Heart right ventricle (tissue), 16 donors: ENCODE results near the gene GRIA1. TPM values are rescaled to one million over a fixed set of nuclear protein-coding genes. Genes with fewer than 3 reads are reported as not detected.

Experiments
- ATAC-seq, 8 donors: fragments of 200-7000 bp; cut with Tn5 transposase; one replicate each; pipeline ENCODE4 v1.9.1; 2020; ENCODE audit warnings: mild to moderate bottlenecking in 8 of 8, moderate library complexity in 8 of 8, moderate number of reproducible peaks in 1 of 8
- DNase-seq, 2 donors: peaks; one replicate each; pipeline ENCODE4 v3.0.0-alpha.2; 2020
- H3K27ac ChIP-seq, 10 donors: fragments of 200-600 bp; sonication (generic) in 2 of 10; one replicate each; pipeline versions ENCODE4 v1.5.0 to v1.8.0; 2020 to 2022; ENCODE audit warnings: mild to moderate bottlenecking in 3 of 10
- H3K27me3 ChIP-seq, 7 donors: fragments of 200-600 bp; one replicate each; pipeline ENCODE4 v1.8.0; 2021 to 2022; ENCODE audit warnings: mild to moderate bottlenecking in 2 of 7
- H3K36me3 ChIP-seq, 9 donors: fragments of 200-600 bp; sonication (generic) in 1 of 9; one replicate each; pipeline versions ENCODE4 v1.5.0 to v1.8.0; 2020 to 2022; ENCODE audit warnings: mild to moderate bottlenecking in 2 of 9
- H3K4me1 ChIP-seq, 9 donors: fragments of 200-600 bp; sonication (generic) in 1 of 9; one replicate each; pipeline versions ENCODE4 v1.5.0 to v1.8.0; 2020 to 2022; ENCODE audit warnings: mild to moderate bottlenecking in 4 of 9
- H3K4me3 ChIP-seq, 10 donors: fragments of 200-600 bp; sonication (generic) in 2 of 10; one replicate each; pipeline versions ENCODE4 v1.5.0 to v1.8.0; 2020 to 2022; ENCODE audit warnings: mild to moderate bottlenecking in 7 of 10, moderate library complexity in 2 of 10
- H3K9me3 ChIP-seq, 11 donors: fragments of 200-600 bp in 10 of 11; sonication (generic) in 2 of 11; one replicate each; pipeline versions ENCODE4 v1.5.0 to v1.8.0; 2013 to 2022; ENCODE audit warnings: mild to moderate bottlenecking in 2 of 11, control low read depth in 1 of 11, moderate library complexity in 1 of 11
- WGBS, 2 donors: extraction: QIAGEN DNeasy Blood & Tissue Kit; methylation state at CpG; one replicate each; pipeline ENCODE4 v1.1.7; 2013; ENCODE audit warnings: inconsistent platforms in 1 of 2; 5-methylcytosine and 5-hydroxymethylcytosine counted together
- intact Hi-C, 10 donors: fragments of 100-400 bp; cut with DNase I; formaldehyde crosslinking; loops; one replicate each; pipeline versions ENCODE4 v1.11.1 to v1.14.2; 2022
- polyA plus RNA-seq, 2 donors: library from polyadenylated mRNA; stranded (reverse); fragments of 200-250 nt; gene quantifications; one replicate each; pipeline ENCODE4 v1.2.3, GENCODE V29; 2013
- total RNA-seq, 10 donors: library from RNA; stranded (reverse); fragmentation: NEBNext Ultra II Directional in 3 of 10; extraction: Animal tissue kit (Norgen Biotek cat#: 25700) in 3 of 10; gene quantifications; one replicate each; pipeline versions ENCODE4 v1.2.1 to v1.2.4, GENCODE V29; 2021 to 2023
- TF ChIP-seq, protein P1 (sequence below), 9 donors: fragments of 200-600 bp; sonication (generic) in 2 of 9; IDR thresholded peaks; one replicate each; pipeline versions ENCODE4 v1.5.0 to v1.8.0; 2021 to 2022; ENCODE audit warnings: antibody characterized with exemption in 9 of 9, mild to moderate bottlenecking in 5 of 9, moderate library complexity in 1 of 9
- donor health status: Arrhythmogenic right ventricular cardiomyopathy.
- donor health status: ischemic (EF 13 %, LVEDD 7.1; RV severe dilation, severe dysfunction).
- donor health status: healthy with polysubstance abuse.
- donor health status: DM: no; HTN: yes; CAD: no.
- donor health status: DM: no; HTN: no; CAD: no.
- donor health status: ischemic (EF 25% LVEDD 6.9; RV normal size, moderate dysfunction).
- donor health status: ischemic (EF 25% LVEDD 5.7; RV mildly dilated, moderate dysfunction).
- donor health status: healthy.
- donor health status: DM: yes; HTN: yes; CAD: no.
- donor health status: Ischemic cardiomyopathy.
- donor health status: ischemic (EF 35%, LVEDD 5.7; RV mildly dilated, moderate dysfunction).
- donor health status: nonischemic (EF 11% LVEDD 7.7; RV severe dilation, severe dysfunction).
- donor health status: DM: yes; HTN: yes; CAD: no.
- donor health status: PGD.
- donor health status: ischemic (EF 29% LVEDD 5.4; RV normal size, mild dysfunction).
- donor health status: nonischemic (EF 23%, LVEDD 6.1; RV moderate dilation, normal function).

Gene GRIA1
- total and polyA plus RNA-seq, 12 donors, result 0.04 to 0.49 (median 0.23) TPM; not detected in 3

DNA sequence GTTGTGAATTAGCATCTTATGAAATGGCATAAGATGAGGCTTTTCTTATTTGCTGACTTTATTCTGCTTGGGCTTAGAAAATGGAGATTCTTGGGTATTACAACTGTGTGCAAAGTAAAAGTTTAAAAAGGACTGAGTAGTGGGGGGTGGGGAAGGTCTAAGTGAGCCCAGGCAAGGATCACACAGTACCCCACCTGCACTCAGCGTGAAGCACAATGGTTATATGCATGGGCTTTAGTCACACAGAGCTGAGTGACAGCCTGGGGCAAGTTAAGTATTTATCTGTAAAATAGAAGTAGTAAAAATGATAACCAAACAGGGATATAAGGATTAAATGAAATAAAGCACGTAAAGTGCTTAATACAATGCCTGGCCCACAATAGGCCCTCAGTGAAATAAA lies 300.9 kb downstream of the GRIA1 start:
- H3K27ac ChIP-seq, result no peak overlapping the region
- 88 to 92% methylated on average over 2 of the region's 2 CpGs for WGBS, 2 donors
- H3K27me3 ChIP-seq, result peaks cover 0 to 4% (median 0%) of the 10 kb centered on the region in 7 donors
- ATAC-seq (no peak), DNase-seq (no peak)
- no peaks in the 10 kb centered on the region for H3K4me1 ChIP-seq
- no peaks in the 10 kb centered on the region for H3K9me3 ChIP-seq
- H3K4me3 ChIP-seq, result no peak overlapping the region
- intact Hi-C loops, result no loop called here
- H3K36me3 ChIP-seq, result no peaks in the 10 kb centered on the region
- TF ChIP-seq, protein P1, sequence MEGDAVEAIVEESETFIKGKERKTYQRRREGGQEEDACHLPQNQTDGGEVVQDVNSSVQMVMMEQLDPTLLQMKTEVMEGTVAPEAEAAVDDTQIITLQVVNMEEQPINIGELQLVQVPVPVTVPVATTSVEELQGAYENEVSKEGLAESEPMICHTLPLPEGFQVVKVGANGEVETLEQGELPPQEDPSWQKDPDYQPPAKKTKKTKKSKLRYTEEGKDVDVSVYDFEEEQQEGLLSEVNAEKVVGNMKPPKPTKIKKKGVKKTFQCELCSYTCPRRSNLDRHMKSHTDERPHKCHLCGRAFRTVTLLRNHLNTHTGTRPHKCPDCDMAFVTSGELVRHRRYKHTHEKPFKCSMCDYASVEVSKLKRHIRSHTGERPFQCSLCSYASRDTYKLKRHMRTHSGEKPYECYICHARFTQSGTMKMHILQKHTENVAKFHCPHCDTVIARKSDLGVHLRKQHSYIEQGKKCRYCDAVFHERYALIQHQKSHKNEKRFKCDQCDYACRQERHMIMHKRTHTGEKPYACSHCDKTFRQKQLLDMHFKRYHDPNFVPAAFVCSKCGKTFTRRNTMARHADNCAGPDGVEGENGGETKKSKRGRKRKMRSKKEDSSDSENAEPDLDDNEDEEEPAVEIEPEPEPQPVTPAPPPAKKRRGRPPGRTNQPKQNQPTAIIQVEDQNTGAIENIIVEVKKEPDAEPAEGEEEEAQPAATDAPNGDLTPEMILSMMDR (IDR thresholded peaks at IDR 0.05), result no peak

DNA sequence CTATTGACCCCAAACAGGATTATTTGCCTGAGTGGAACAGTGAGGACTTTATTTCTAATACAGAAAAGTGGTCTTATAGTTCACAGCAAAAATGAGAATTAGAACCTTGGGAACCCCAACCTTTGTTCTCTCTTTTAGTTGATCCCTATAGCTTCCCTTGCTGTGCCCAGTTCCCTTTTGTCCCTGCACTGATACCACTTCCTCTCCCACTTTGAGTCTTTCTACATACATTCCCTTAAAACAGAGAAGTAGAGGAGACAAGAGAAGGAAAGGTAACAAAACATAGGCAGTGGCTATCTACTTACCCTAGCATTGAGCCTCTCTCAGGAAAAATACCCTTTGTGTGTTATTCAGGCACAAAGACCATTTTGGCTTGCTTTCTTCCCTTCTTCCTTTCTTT lies 301.8 kb downstream of the GRIA1 start:
- Histone ChIP-seq H3K27me3 (no peaks in the 10 kb centered on the region), H3K27ac (no peak overlapping the region), H3K9me3 (no peaks in the 10 kb centered on the region), H3K4me1 (no peaks in the 10 kb centered on the region), H3K36me3 (no peaks in the 10 kb centered on the region), H3K4me3 (no peak overlapping the region)
- no peak for ATAC-seq
- TF ChIP-seq, protein P1 (IDR thresholded peaks at IDR 0.05), result no peak
- DNase-seq, result no peak
- intact Hi-C loops, result no loop called here

GRCh38 chr5:153793699-153794098 lies 303.2 kb downstream of the GRIA1 start:
- Histone ChIP-seq H3K27ac (no peak overlapping the region), H3K27me3 (no peaks in the 10 kb centered on the region), H3K4me1 (peaks cover 0 to 5% (median 0%) of the 10 kb centered on the region in 9 donors), H3K9me3 (no peaks in the 10 kb centered on the region), H3K4me3 (no peak overlapping the region), H3K36me3 (no peaks in the 10 kb centered on the region)
- DNase-seq (no peak), ATAC-seq (no peak)
- intact Hi-C loops, result no loop called here
- 88 to 98% methylated on average over 1 of the region's 1 CpG for WGBS, 2 donors
- TF ChIP-seq, protein P1 (IDR thresholded peaks at IDR 0.05), result no peak

DNA sequence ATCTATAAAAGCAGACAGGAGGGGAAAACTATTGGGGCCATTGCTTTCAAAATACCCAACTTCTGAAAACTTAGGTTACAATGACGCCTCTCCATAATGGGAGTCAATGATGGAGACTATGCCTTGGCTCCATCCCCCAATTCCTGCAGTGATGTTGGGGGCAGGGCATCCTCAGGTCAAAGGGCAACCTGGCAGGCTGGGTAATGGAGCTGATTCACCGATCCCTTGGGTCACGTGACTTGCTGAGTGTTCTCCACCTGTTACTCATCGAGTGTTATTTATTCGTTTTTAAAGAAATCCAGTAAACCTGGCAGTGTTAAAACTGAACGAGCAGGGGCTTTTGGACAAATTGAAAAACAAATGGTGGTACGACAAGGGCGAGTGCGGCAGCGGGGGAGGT lies 303.9 kb downstream of the GRIA1 start:
- peaks cover 0 to 5% (median 0%) of the 10 kb centered on the region in 9 donors for H3K4me1 ChIP-seq
- H3K9me3 ChIP-seq, result no peaks in the 10 kb centered on the region
- H3K27me3 ChIP-seq, result no peaks in the 10 kb centered on the region
- 92 to 95% methylated on average over 10 of the region's 10 CpGs for WGBS, 2 donors
- H3K4me3 ChIP-seq, result no peak overlapping the region
- H3K27ac ChIP-seq, result no peak overlapping the region
- DNase-seq (no peak), ATAC-seq (no peak)
- TF ChIP-seq, protein P1 (IDR thresholded peaks at IDR 0.05), result no peak
- no peaks in the 10 kb centered on the region for H3K36me3 ChIP-seq
- intact Hi-C loops, result no loop called here
